HUDEP-2 (cell line): ENCODE data around the gene DCC.

Experiments used
- DNase-seq, 76 experiments: peaks; one replicate each; lab custom pipeline; 2025; ENCODE audit not compliant: unreplicated experiment in 76 of 76; lab: John Stamatoyannopoulos, UW

Gene DCC

DNA sequence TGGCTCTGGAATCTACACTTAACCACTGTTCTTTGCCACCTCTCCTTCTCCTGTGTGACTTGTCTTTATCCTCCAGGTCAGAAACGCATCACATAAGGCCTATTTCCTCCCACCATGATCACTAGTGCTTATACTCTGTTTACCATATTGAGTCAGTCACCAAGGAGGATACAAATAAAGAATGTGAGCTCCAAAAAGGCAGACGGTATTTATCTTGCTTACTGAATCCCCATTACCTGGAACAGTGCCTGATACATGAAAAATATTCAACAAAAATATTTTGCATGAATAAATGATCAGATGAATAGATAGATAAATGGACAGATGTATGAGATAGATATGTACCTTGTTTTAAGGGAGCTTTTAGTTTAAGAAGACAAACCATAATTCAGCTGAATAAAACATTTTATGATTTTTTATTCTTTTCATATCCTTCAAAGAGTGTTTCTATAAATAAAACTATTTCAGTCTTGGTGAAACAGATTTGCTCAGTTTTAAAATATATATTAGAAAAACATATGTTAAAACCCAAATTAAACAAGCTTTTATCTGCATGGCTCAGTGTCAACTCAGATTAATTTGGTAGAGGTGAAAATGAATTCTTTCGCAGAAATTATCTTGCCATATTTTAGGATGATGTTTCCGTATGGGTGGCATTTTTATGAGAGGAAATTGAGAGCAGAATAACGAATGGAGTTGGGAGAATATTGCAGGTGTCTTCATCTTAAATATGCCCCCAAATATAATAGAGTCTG is 799.9 kb downstream of the DCC start:
- no peak for DNase-seq

DNA sequence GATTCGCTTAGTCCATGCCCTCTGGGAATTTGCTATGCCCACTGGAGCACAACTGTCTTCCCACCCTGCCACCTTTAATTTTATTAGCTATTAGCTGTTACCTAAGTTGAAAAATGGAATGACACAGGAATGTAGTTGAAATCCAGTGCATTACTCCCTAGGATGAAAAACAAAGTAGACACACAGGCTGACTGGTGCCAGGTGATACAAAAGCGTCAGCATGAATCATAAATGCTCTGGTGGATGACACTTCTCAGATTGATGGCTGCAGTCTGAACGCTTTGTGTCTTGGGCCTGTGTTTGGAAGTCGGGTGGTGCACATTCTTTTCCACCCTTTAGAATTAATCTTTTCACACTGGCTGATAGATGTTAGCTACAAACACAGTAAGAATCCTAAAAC is 802.0 kb downstream of the DCC start:
- DNase-seq = no peak

DNA sequence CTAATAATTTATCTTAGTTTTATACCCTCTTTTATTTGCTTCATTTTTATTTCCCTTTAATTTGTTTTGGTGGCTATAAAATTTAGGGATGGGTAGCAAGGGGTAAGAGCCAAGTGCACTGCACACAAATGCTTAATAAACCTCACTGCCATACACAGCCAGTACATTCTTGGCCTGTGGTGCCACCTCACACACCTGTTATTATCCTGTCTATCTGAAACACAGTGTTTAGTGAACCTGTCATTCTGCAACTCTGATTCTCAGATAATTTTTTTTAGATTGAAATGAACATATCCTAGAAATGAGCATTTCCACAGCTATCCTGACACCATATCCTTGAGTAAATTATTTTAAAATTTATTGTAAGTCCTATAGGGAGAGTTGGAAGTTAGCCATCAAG is 807.5 kb downstream of the DCC start:
- DNase-seq = no peak

DNA sequence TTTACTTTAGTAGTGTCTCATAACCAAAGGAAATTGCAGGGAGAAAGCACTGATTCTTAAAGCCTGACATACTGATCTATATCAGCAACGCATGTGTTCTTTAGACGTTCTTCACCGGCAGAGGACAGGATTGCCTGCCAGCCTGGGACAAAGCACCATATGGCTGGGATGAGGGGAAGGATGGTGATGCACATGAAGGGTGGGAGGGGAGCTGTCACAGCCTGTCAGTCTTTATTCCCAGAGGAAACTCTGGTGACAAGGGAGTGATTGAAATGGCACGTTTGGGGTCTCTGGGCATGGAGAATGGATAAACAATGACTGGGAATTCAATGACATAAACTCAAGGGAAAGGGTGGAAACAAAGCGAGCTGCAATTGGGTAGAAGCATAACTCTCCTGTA is 808.1 kb downstream of the DCC start:
- no peak for DNase-seq

DNA sequence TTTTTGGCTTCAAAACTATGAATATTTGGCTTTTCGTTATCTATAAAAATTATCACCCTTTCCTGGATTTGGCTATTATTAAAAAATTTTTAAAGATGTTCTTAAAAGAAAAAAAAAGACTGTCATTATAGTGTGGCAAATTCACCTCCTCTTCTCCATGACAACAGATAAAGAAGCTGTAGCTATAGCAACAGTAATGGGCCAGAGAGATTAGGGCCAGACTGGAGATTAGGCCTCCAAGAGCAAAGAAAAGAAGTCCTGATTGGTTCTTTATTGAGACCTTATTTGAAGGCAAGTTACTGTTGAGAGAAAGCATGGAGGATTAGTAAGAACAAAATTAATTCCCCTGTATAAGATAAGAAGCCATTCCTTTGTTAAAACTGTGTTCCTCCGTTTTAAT is 812.5 kb downstream of the DCC start:
- DNase-seq = peak in 1 of 76 experiments; percentile 12

DNA sequence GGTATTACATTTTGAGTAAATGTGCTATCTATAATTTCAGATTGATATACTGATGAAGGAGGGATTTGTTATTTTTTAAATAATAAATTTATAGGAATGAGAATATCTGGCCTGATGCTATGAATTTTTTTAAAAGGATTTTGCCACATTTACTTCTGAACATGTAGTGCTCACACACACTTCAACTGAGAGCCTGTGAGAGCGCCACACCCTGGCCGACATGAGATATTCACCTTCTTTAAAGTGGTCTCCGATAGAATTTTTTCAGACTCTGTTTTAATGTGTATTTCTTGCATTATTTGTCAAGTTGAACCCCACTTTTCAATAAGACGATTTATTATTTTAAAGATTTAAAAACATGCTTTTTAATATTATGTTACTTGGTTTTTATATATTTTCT is 813.3 kb downstream of the DCC start:
- DNase-seq = peak in 6 of 76 experiments; percentile 0 to 25 (median 16)

DNA sequence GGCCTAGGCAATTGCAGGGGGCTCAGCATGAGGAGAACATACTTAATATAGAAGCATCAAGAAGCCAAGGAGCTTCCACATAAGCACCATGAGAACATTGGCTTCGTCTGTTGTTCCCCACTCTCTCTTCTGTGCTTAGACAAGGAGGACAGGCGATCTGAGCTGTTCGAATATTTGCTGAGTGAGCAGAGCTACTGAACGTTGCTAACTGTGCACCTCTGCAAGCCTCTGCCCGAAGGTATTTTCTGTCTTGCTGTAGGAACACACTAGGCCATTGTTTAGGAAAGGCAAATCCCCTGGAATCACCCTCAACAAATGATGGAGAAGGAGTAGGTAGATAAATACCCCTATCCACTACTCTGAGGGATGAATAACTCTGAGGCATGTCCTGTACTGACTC is 813.8 kb downstream of the DCC start:
- DNase-seq = no peak

DNA sequence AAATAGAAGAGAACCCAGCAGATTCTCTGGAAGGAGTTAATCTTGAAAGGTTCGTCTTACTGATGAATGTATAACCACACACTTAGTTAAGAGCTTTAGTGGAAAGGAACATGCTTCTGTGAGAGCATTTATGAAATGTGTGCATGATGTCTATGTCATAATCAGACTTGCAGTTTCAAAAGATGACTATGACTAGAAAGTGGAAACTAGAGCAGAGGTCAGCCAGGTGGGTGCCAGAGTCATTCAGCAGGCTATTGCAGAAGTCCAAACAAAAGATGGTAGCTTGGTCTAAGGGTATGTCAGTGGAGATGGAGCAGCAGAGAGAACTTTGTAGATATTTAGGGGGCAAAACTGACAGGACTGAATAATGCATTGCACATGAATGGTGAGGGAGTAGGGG is 825.8 kb downstream of the DCC start:
- DNase-seq = no peak

DNA sequence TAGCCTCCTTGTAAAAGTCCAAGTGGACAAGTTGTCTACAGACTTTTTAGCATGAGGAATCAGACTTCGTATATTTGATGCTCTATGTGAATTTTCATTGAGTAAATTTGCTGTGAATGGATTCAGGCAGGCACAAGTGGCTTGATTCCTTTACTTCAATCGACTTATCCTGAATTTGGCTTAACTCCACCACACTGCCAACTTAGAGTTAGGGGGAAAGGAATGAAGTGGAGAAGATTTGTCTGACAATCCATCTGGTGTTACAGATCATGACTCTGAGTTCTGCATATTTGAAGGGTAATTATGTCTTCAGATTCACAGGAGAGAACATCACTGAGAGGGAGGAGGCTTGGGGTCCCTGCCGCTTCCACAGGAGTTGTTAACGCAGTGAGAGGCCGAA is 829.3 kb downstream of the DCC start:
- no peak for DNase-seq

DNA sequence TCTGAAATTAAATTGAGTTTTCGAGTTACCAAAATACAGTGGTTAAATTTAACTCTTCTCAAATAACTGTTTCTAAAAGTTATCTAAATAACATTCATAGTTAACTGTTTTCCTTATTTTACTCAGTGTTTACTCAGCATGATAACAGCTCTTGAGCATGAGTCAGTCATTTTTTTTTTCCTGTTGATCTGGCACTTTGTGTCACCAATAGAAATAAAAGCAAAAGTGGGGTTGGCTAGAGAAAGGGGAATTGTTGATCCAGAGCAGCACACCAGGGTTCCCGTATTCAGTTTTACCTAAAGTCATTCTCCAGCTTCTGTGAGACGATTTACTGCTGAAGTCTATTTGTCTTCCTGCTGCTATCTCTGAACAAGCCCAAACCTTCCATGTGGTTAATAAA is 851.6 kb downstream of the DCC start:
- DNase-seq = peak in 6 of 76 experiments; percentile 9 to 81 (median 44)

DNA sequence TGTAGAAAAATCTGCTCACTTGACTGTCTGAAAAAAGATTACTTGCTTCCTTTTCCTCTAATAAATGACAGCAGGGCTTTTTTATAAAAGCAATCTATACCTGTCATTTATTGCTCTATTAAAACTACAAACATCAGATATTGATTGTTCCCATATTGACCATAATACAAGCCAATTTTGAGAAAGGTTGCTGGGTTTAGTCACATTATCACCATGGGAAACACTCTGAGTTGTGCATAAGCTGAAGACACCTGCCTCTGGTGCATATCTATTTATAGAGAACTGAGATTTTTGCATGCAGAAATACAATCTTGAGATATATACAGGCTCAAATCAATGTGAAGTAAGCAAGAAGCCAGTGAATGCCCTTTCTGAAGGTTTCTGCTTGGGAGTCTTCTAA is 853.9 kb downstream of the DCC start:
- no peak for DNase-seq

DNA sequence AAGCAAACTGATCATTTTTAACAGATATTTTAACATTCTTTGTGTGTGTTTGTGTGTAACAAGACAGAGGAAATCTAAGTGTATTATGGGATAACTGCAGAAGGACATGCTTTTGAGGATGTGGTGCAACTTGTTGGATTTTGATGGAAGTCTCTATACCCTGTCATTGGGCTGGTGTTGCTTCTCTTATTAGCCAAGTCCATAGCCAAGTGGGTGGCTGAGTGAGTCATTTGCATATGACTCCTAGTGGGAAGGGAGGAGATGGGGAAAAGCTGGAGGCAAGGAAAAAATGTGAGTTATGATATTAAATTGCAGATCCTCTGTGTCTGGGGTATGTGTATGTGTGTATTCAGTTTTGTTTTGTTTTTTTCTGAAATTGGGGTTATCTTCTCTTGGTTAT is 879.9 kb downstream of the DCC start:
- no peak for DNase-seq

DNA sequence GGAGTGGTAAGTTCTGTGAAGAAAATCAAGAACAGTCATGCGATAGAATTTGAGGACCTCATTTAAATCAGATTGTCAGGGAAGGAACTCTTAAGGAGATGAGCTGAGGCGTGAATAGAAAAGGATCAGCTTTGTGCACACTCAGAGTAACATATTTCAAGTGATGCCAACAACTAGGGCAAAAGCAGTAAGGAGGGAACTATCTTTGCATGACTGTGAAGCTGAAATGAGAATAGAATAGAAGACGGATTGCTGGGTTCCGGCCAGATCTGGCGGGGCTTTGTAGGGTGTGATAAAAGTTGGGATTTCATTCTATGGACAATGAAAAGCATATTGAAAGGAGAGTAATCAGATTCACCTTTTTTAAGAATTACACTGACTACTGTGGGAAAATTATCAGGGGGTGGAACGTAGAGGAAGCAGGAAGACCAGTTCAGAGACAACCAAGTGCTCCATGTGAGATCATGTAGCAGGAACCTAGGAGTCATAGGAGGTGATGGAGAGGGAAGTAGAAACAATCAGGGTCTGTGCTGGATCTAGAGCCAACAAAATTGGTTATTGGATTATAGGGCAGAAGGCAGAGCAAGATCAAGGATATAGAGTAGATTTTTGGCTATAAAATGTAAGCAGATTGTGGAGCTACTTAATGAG is 884.3 kb downstream of the DCC start:
- DNase-seq = no peak

DNA sequence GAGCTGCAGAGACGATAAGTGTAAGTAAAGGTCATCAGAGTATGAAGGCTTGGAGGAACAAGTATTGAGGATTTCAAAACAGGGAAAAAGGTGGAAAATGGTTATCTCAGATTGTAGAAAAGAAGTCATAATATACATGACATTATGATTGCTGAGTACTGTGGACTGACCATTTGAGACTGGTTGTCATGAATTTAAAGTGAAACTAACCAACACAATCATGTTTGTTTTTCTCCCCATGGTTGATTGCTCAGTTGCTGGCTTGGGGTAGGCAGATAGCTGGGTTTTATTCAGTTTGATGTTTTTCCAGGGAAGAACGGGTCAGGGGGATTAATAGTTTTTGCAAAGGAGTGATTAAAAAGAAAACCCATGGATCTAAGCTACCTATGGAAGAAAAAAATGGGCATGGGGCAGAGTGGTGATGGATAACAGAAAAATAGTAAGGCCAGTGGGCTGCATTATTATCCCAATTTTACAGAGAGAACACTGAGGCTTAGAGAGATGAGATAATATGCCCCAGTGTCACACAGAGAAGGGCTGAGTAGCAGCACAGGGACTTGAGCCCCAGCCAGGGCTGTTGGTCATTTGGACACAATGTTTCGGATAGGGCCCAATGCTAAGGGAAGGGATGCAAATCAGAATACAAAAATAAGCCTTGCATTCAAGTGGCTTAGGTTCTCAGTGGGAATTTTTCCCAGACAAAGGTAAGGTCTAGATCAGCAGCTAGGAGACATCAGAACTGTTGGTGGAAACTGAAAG is 885.7 kb downstream of the DCC start:
- no peak for DNase-seq

DNA sequence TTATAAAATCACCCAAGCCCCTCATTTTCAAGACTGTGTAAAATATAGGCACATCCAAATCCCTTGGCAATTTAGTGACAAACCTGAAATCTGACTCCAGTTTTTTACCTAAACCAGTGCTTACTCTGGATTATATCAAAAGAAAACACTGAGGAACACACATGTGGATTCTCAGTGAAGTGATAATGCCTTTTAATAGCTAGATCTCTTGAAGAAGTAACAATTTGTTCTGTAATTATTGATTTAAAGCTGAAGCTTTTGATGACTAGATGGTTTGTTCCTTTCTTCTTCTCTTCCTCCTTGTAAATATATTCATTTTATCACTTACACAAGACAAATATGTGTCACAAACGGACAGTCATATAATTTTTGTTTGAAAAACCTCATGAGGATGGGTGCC is 894.6 kb downstream of the DCC start:
- DNase-seq = no peak

DNA sequence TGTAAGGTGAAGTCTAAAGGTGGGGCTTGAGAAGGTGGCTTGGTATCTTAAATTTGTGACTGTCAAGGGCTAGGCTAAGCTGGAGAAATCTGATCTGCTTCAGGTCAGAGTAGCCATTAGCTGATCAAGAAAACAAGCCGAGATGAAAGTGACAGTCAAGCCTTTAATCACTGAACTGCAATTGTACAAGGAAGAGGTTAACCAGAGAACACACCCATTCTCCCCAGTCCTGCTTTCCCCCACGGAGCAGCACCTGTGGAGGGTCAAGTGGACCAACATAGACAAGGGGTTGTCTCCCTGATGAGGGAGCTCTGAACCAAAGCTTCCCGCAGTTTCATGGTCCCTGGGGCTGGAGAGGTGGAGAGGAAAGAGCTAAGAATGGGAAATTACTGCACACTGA is 901.2 kb downstream of the DCC start:
- DNase-seq = no peak

DNA sequence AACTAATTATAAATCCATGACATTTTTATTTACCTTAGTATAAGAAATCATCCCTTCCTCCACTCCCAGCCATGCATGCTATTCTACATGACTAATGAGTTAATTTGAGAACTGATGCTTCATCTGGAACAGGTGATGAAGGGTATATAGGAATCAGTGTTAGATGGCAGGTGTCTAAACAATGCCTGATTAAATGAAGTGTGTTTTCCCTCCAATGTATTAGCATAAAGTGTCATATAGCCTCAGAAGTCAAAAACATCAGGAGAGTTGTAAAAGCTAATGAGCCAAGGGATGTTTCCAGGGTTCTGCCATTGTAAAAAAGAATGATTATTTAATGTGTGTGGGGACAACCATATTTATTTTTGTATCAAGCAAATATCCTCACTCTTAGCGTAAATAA is 913.8 kb downstream of the DCC start:
- DNase-seq = no peak

DNA sequence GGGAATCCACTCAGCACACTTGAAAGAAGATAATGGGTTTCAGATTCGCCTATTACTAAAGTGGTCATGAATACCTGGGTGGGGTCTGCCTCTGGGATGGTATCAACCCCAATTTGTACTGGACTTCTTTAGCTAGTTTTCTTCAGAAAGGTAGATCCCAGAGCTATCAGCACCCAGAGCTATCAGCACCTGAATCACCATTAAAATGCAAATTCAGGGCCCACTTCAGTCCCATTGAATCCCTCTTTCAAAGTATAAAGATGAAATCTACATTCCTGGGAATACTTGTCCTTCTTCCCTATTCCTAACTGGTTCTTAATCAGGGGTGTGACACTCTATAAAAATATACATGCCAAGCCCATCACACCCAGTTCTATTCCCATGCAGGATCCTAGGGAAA is 914.3 kb downstream of the DCC start:
- no peak for DNase-seq

DNA sequence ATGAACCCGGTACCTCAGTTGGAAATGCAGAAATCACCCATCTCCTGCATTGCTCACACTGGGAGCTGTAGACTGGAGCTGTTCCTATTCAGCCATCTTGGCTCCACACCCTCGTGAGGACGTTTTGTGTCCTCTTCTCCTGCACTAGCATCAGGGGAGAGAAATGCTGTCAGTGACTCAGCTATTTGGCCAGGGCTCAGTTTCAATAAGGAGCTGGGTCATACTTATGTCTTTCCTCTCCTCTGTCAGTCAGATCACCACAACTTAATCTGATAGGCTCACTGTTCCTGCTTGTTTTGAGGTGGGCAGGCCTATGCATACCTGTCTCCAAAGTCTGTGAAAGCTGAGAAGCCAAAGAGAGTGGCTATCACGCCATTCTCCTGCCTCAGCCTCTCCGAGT is 921.2 kb downstream of the DCC start:
- no peak for DNase-seq

DNA sequence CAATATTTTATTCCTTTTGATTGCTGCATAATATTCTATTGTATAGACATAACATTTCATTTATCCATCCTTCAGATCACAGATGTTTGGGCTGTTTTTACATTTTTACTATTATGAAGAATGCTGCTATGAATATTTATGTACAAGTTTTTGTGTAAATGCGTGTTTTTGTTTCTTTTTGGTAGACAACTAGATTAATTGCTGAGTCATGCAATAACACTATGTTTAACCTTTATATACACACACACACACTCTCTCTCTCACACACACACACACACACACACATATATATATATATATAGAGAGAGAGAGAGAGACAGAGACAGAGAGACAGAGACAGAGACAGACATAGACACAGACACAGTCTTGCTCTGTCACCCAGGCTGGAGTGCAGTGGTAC is 926.9 kb downstream of the DCC start:
- DNase-seq = no peak

DNA sequence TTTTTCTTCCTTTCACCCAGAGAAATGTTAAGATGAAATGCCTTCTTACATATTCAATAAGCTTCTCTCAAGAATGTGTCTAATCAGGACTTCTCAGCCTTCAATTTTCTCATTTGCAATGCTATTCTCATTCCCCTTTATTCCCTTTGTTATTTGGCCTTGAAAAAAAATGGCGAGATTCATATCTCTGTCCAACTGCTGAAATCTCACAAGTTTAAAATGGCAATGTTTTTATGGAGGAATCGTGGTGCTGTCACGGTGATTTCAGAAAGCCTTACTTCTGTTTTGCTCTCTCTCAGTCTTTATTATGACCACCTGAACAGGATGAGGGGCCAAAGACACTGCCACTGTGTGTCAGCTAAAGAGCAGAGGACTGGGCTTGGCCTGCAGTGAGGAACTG is 928.5 kb downstream of the DCC start:
- no peak for DNase-seq

DNA sequence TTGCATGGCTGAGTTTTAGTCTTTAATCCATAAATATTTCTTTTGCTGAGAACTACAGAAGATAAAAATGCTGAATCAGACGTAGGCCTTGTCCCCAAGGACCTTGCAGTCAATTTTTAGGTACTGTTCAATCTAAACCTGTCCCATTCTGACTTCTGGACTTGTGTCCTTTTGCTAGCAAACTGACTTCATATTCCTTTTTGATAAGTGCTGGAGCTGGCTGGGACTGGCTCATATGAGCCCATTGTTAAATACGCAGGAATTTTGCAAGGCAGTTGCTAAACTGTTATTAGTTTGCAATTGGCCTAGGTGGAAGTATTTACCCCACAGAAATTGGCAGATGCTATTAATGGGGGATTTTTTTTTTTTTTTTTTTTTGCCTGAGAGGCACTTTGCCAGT is 941.4 kb downstream of the DCC start:
- no peak for DNase-seq
